Fibroblast of skin of right quadriceps (primary cell): ENCODE measurements around the gene TMEM87A.

ENCODE experiments used
- DNase-seq: peaks from one replicate; pipeline ENCODE4 v3.0.0-alpha.2; 2013

TMEM87A gene

DNA sequence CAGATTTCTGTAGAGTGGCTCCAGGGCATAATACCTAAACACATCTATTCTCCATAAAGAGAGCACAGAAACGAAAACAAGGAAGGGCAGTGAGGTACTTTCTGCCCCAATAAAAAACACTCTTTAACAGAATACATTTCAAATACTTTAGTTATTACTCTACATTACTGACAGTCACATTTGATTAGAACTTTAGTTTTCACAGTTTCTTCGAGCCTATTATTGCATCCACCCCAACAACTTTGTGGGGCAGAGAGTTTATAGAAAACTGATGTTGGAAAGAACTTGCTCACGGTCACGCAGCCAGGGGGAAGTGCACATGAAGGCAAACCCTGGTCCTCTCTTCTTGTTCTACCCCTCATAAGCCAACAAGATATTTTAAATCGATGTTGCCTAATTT lies 74.1 kb downstream of the TMEM87A start:
- DNase-seq, result no peak

DNA sequence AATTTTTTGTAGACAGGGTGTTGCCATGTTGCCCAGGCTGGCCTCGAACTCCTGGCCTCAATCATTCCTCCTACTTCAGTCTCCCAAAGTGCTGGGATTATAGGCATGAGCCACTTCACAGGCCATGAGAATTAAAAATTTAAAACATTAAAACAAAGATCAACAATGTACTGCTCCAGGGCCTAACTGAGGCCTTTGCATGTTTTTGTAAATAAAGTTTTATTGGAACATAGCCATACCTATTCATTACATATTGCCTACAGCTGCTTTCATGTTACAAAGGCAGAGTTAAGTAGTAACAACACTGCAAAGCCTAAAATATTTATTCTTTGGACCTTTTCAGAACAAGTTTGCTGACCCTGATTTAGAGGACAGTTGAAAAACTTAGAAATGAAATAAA lies 74.7 kb downstream of the TMEM87A start:
- no peak for DNase-seq

DNA sequence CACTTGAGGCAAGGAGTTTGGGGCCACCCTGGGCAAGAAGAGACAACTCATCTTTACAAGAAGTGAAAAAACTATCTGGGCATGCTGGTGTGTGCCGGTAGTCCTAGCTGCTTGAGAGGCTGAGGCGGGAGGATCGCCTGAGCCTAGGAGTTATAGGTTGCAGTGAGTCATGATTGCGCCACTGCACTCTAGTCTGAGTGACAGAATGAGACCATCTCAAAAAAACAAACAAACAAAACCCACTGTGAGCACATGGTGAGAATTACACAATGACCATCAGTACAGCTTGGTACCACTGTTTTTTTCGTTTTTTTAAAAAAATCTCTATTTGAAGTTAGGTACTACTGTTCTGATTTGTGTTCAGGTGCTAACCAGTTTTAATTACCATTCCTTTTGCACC lies 78.7 kb downstream of the TMEM87A start:
- DNase-seq, result peak; percentile 14

- no peak for DNase-seq
Measured at GRCh38 chr15:42193383-42193782, 79.8 kb downstream of the TMEM87A start.

- no peak for DNase-seq
Measured at GRCh38 chr15:42191610-42192346, 81.5 kb downstream of the TMEM87A start.

- DNase-seq, result no peak
Measured at GRCh38 chr15:42190370-42190769, 82.9 kb downstream of the TMEM87A start.

DNA sequence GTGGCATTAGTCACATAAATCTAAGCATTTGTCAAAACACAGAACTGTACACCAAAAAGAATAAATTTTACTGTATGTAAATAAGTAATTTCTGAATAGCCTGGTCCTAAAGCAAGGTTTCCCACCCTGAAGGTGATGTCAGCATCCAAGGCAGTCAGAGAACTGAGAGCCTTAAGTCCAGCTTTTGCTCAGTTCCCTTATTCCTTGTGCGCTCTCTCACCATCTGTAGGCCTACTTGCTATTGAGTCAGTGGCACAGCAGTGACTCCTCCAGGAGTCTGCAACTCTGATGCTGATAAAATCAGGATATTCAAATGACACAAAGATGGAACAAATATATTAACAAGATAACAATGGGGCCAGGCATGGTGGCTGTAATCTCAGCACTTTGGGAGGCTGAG lies 87.4 kb downstream of the TMEM87A start:
- DNase-seq, result no peak

DNA sequence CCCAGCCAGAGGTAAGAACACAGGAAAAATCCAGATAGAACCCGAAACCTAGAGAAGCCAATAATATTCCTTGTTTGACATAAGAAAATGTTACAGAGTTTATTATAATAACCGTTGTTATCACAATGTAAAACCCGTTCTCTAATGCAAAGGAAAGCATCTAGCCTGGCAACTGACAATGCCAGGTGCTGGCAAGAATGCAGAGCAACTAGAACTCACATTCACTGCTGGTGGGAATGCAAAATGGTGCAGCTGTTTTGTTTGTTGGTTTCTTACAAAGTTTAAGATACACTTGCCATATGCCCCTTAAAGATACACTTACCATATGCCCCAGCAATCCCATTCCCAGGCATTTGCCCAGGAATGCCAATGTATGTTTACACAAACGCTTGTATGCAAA lies 88.5 kb downstream of the TMEM87A start:
- DNase-seq, result no peak

- no peak for DNase-seq
Measured at GRCh38 chr15:42184296-42184695, 88.9 kb downstream of the TMEM87A start.

GRCh38 chr15:42182961-42183360 lies 90.3 kb downstream of the TMEM87A start:
- DNase-seq, result no peak

DNA sequence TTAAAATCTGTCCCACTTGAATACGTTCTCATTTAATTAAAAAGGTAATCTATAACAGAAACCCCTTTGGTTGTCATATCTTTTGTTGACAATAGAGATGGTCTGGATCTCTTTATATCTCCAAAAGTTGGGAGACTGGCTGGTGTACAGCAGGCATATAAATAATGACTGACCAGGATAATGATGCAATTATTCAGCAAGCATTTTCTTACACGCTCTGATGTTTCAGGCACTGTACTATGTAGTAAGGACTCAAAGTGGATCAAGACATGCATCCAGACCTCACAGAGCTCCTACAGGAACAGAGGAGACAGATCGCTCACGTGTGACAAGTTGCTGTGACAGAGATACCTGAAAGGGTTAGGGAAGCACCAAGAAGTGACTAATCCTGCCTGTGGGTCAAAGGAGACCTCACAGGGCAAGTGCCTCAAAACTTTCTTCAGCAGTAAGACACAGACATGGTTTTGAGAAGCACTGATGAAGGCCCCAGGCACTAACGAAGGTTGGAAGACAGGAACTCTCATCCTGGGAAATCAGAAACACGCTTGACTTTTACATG lies 90.8 kb downstream of the TMEM87A start:
- no peak for DNase-seq

DNA sequence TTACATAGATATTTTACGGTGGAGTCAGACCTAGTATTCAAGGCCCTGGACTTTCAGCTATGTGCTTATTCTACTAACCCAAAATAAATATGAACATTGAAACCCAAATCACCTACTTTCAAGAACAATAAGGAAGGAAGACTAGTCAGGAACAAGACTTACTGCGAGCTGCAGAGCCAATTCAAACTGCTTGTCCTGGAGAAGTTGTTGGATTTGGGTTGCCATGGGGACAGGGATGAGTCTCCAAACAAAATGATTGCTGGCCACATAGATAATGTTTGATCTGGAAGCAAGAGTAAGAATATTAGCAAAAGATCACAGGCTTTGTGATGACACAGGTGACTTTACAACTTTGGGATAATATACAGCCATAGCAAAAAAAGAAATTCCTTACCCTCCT lies 95.2 kb downstream of the TMEM87A start:
- no peak for DNase-seq

- DNase-seq, result no peak
Measured at GRCh38 chr15:42175671-42176070, 97.6 kb downstream of the TMEM87A start.

- no peak for DNase-seq
Measured at GRCh38 chr15:42172475-42172874, 100.8 kb downstream of the TMEM87A start.

DNA sequence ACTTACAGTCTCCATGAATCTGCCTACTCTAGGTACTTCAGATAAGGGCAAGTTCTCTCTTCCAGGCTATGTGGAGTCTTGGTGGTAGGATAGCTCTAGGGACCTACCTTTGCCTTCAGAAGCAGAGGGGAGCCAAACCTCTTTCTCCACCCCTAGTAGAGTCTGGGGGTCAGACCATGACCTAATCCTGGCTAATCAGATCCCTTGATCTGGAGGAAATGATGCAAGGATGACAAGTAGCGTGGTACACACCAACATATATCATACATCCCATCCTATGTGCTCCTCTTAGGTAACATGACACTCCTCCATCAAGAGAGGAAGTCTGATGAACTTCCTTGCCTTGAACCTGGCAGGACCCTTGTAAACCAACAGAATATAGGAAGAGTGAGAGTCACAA lies 101.4 kb downstream of the TMEM87A start:
- no peak for DNase-seq

GRCh38 chr15:42171122-42171521 lies 102.1 kb downstream of the TMEM87A start:
- no peak for DNase-seq

DNA sequence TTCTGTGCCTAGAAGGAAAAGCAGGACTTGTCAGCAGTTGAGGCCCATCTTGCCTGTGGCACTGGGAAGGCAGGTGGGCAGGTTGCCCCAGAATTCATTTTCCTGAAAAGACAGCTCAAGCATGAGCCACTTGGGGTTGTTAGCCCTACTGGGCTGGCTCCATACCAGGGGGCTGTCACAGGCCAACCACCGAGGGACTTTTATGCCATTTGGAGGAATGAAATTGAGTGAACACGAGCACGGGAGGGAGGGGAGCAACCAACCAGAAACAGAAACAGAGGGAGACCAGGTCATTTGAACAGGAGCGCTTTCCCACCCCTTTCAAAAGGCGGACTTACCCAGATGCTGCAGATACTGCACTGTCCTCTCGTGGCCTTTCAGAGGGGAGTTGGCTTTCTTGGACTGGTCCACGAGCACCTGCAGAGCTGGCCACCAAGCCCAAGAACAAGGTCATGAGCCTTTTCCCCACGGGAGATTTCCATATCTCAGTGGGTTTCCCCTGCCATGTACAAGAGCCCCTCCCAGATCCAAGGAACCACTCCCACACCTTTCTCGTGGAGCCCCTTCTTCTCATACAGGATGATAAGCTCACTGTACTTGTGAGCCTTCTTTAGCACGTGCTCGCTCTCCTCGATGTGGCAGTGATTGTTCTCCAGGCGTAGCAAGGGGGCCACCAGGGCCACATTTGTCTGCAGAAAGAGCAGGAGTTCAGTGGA lies 106.8 kb downstream of the TMEM87A start:
- DNase-seq, result no peak

DNA sequence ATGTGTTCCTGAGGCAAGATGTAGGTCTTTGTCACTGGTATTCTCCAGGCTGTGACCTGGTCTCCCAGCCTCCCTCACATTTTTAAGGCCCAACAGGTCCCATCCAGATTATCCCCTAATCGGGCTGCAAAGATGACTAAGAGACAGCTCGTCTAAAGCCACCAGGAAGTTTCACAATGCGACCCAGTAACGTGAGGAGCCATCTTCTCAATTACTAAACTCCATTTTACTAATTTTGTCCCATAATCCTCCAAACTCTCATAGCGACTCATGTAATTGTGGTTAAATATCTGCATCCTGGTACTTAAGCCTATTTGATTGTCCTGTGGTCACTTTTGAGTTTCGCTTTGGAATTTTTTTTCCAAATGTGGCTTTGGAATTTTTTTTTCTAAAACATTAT lies 108.1 kb downstream of the TMEM87A start:
- DNase-seq, result peak; percentile 52

DNA sequence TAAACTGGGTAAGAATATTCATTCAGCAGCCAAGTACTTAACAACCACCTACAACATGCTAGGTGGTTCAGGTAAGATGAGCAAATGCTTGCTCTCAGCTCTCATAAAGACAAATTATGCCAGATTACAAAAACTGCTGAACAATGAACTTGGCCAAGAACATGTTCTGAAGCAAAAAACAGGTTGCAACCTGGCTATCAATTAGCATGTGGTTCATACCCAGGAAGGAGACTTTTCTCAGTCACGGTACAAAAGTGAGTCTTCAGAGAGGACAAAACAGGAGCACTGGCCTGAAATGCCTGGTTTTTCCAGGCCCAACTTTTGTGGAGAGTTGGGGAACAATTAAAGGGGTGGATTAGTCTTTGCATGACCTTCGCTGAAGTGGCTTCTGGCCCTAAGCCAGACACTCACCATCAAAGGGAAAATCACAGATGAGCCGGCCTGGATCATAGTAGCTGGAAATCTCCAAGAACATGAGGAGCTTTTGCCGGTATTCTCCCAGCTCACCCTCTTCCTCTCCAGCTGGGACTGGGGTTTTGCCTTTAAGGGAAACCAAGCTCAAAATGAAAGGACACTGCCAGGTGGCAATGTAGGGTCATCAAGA lies 109.2 kb downstream of the TMEM87A start:
- DNase-seq, result no peak

DNA sequence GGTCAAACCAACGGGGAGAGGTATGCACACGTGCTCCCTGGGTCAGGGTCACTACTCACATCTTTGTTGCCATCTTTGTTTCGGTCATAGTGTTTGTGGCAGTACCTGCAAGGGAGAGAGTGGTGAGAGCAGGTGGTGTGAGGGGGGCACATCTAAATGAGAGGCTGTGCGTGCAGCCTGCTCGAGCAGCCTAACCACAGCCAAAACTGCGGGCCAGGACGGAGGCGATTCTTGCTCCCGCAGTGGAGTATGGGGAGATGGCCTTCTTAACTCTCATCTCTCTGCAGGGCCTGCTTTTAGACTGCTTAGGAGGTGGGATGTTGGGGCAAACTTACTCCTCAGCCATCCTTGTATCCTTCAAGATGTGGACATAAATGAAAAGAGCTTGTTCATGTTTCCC lies 109.9 kb downstream of the TMEM87A start:
- no peak for DNase-seq
